ENCODE results near the gene LRP5.

Gene LRP5

DNA sequence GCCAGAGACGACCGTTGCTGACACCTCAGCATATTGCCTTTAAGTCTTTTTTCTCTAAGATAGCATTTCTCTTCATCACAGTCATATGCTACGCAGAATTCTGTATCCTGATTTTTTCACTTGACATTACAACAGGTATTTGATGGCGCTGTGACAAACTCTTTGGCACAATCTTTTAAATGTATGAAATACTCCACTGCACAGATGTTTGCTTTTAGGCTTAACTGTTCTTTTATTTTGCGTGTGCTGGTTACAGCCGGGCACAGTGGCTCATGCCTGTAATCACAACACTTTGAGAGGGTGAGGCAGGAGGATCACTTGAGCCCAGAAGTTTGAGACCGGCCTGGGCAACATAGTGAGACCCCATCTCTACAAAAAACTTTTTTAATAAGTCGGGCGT, 96.1 kb downstream of the LRP5 start:
- TF ChIP-seq POLR2A (IDR thresholded peaks at IDR 0.05; ENCODE audit: low read depth, low read length) = no peak
- TF ChIP-seq POLR2AphosphoS5 (IDR thresholded peaks at IDR 0.05; ENCODE audit: low read depth, low read length) = no peak
- no peak for TF ChIP-seq TAF1 (IDR thresholded peaks at IDR 0.05; ENCODE audit: borderline replicate concordance, low read depth, low read length)
- DNase-seq (ENCODE audit: insufficient read length) (no peak), FAIRE-seq (no peak)

DNA sequence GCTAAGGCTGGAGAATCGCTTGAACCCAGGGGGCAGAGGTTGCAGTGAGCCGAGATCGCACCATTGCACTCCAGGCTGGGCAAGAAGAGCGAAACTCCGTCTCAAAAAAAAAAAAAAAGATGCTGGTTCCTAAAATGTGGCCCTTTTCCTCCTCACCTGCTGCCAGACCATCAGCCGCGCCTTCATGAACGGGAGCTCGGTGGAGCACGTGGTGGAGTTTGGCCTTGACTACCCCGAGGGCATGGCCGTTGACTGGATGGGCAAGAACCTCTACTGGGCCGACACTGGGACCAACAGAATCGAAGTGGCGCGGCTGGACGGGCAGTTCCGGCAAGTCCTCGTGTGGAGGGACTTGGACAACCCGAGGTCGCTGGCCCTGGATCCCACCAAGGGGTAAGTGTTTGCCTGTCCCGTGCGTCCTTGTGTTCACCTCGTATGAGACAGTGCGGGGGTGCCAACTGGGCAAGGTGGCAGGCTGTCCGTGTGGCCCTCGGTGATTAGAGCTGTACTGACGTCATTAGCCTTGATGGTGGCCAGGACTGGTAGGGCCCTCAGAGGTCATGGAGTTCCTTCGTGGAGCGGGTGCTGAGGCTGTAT, 97.5 kb downstream of the LRP5 start:
- no peak for TF ChIP-seq TAF1 (IDR thresholded peaks at IDR 0.05; ENCODE audit: borderline replicate concordance, low read depth, low read length)
- no peak for TF ChIP-seq POLR2AphosphoS5 (IDR thresholded peaks at IDR 0.05; ENCODE audit: low read depth, low read length)
- no peak for TF ChIP-seq POLR2A (IDR thresholded peaks at IDR 0.05; ENCODE audit: low read depth, low read length)
- FAIRE-seq = no peak

DNA sequence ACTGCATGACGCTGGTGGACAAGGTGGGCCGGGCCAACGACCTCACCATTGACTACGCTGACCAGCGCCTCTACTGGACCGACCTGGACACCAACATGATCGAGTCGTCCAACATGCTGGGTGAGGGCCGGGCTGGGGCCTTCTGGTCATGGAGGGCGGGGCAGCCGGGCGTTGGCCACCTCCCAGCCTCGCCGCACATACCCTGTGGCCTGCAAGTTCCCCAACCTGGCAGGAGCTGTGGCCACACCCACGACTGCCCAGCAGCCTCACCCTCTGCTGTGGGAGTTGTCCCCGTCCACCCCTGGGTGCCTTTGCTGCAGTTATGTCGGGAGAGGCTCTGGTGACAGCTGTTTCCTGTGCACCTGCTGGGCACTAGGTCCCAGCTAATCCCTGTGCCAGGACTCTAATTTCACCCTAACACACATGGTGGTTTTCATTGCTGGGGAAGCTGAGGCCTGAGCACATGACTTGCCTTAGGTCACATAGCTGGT, 99.2 kb downstream of the LRP5 start:
- DNase-seq (ENCODE audit: insufficient read length) (no peak), FAIRE-seq (no peak)
- no peak for TF ChIP-seq POLR2AphosphoS5 (IDR thresholded peaks at IDR 0.05; ENCODE audit: low read depth, low read length)
- no peak for TF ChIP-seq TAF1 (IDR thresholded peaks at IDR 0.05; ENCODE audit: borderline replicate concordance, low read depth, low read length)
- no peak for TF ChIP-seq POLR2A (IDR thresholded peaks at IDR 0.05; ENCODE audit: low read depth, low read length)

More for the DNA sequence above, 97.5 kb downstream of the LRP5 start:
- DNase-seq (ENCODE audit: insufficient read length) = no peak

DNA sequence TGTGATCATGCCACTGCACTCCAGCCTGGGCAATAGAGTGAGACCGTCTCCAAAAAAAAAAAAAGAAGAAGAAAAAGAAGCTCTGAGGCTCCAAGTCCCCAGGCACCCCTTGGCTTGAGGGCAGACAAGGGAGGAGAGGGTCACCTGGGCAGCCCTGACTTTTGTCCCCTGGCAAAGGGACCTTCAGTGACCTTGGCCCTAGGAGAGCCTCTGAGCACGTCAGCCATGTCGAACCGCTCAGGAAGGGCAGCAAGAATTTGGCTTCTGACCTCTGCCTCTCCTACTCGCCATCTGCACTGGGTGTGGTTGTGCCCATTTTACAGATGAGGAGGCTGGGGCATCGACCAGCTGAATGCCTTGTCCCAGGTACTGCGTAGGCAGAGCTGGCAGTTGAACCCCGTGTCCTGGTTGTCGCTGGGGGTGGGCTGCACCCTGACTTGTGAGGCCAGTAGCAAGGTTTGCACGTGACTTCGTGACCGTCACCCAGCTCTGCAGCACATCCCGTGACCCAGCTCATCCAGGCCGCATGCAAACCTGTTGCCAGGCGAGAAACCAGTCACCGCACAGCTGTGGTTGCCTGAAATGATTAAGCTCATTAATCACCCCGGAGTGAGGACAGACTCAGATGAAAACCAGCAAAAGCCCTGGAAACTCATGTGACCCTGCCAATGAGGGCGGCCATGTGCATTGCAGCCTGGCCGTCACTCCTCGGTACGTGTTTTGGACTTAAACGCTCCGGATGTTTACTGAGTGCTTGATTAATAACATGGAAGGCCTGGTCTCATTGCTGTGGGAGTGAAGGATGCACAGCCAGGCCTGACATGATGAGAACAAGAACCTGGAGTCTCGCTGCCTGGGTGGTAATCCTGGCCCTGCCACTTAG, 100.4 kb downstream of the LRP5 start:
- FAIRE-seq (peak; percentile 80), DNase-seq (ENCODE audit: insufficient read length) (peak; percentile 55)
- TF ChIP-seq POLR2AphosphoS5 (IDR thresholded peaks at IDR 0.05; ENCODE audit: low read depth, low read length) = no peak
- TF ChIP-seq POLR2A (IDR thresholded peaks at IDR 0.05; ENCODE audit: low read depth, low read length) = no peak
- TF ChIP-seq TAF1 (IDR thresholded peaks at IDR 0.05; ENCODE audit: borderline replicate concordance, low read depth, low read length) = no peak

DNA sequence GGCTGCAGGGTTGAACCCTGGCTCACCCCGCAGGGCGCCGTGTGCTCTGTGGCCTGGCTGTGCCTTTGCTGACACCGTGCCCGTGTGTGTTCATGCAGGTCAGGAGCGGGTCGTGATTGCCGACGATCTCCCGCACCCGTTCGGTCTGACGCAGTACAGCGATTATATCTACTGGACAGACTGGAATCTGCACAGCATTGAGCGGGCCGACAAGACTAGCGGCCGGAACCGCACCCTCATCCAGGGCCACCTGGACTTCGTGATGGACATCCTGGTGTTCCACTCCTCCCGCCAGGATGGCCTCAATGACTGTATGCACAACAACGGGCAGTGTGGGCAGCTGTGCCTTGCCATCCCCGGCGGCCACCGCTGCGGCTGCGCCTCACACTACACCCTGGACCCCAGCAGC, 101.2 kb downstream of the LRP5 start:
- TF ChIP-seq POLR2AphosphoS5 (IDR thresholded peaks at IDR 0.05; ENCODE audit: low read depth, low read length) (no peak), TAF1 (IDR thresholded peaks at IDR 0.05; ENCODE audit: borderline replicate concordance, low read depth, low read length) (no peak), POLR2A (IDR thresholded peaks at IDR 0.05; ENCODE audit: low read depth, low read length) (no peak)
- no peak for DNase-seq (ENCODE audit: insufficient read length)
- no peak for FAIRE-seq

DNA sequence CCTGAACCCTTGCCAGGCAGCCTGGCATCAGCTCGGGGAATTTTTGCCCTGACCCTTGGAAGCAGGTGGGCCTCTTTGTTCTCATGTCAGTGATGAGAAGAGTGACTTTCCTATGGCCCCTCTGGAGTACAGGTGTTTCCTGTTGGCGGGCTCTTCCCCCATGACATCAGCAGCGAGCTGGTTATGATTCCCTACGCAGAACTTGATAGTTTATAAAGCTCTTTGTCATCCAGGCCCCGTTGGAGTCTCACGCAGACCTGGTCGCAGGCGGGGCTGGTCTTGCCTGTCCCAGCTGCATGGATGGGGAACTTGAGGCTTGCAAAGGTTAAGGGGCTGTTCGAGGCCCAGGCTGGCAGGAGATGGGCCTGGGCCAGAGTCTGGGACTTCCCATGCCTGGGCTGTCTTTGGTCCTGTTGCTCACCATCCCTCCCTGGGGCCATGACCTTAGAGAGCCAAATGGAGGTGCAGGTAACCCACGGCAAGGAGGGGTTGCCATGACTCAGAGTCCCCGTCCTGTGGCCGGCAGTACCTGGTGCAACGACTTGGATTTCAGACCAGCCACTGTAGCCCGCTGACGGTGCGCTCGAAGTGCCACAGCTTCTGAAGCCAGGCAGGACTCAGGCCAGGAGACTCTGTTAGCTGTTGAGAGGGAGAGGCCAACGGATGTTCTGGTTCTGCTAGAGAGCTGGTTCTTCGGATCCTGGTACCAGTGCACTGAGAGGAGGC, 102.3 kb downstream of the LRP5 start:
- TF ChIP-seq TAF1 (IDR thresholded peaks at IDR 0.05; ENCODE audit: borderline replicate concordance, low read depth, low read length) = no peak
- TF ChIP-seq POLR2A (IDR thresholded peaks at IDR 0.05; ENCODE audit: low read depth, low read length) = no peak
- no peak for TF ChIP-seq POLR2AphosphoS5 (IDR thresholded peaks at IDR 0.05; ENCODE audit: low read depth, low read length)
- no peak for FAIRE-seq
- DNase-seq (ENCODE audit: insufficient read length) = no peak

DNA sequence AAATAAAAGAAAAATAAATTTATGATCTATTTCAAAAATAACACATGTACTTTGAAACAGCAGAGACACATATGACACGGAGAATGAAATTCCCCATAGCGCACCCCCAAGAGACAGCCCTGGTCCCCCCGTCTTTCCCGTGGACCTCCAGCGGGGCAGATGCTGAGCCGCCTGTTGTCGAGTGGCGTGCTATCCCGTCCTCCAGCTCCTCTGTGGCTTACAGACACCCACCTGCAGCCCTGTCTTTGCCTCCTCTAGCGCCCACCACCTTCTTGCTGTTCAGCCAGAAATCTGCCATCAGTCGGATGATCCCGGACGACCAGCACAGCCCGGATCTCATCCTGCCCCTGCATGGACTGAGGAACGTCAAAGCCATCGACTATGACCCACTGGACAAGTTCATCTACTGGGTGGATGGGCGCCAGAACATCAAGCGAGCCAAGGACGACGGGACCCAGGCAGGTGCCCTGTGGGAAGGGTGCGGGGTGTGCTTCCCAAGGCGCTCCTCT, 103.7 kb downstream of the LRP5 start:
- DNase-seq (ENCODE audit: insufficient read length) = no peak
- FAIRE-seq = no peak
- no peak for TF ChIP-seq TAF1 (IDR thresholded peaks at IDR 0.05; ENCODE audit: borderline replicate concordance, low read depth, low read length)
- no peak for TF ChIP-seq POLR2AphosphoS5 (IDR thresholded peaks at IDR 0.05; ENCODE audit: low read depth, low read length)
- TF ChIP-seq POLR2A (IDR thresholded peaks at IDR 0.05; ENCODE audit: low read depth, low read length) = no peak

DNA sequence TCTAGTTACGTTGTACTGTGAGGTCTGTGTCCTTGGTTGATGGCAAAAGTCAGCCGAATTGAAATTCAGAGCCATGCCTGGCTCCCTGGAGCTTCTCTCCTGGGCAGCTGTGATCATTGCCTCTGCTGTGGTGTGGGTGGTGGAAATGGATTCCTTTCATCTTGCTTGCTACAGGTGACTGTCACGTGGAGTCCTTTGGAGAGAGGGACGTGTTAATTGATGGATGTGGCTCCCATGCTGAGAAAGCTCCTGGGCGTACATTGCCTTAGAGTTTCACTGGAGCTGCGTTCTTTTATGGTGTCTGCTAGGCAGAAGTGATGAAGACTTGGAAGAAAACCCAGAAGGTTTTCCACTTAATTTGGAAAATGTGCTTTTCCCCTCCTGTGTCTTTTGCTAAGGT, 106.3 kb downstream of the LRP5 start:
- TF ChIP-seq TAF1 (IDR thresholded peaks at IDR 0.05; ENCODE audit: borderline replicate concordance, low read depth, low read length) (no peak), POLR2A (IDR thresholded peaks at IDR 0.05; ENCODE audit: low read depth, low read length) (no peak)
- no peak for FAIRE-seq
- DNase-seq (ENCODE audit: insufficient read length) = no peak

DNA sequence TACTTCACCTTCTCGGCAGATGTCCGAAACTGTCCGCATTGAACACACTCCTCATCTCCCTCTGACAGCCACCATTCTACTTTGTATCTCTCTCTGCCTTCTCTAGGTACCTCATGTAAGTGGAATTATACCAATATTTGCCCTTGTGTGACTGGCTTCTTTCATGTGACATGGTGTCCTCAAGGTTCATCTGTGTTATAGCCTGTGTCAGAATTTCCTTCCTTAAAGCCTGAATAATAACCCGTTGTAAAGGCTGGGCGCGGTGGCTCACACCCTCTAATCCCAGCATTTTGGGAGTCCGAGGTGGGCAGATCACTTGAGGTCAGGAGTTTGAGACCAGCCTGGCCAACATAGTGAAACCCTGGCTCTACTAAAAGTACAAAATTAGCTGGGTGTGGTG, 107.8 kb downstream of the LRP5 start:
- no peak for FAIRE-seq
- TF ChIP-seq TAF1 (IDR thresholded peaks at IDR 0.05; ENCODE audit: borderline replicate concordance, low read depth, low read length) (no peak), POLR2AphosphoS5 (IDR thresholded peaks at IDR 0.05; ENCODE audit: low read depth, low read length) (no peak), POLR2A (IDR thresholded peaks at IDR 0.05; ENCODE audit: low read depth, low read length) (no peak)
- DNase-seq (ENCODE audit: insufficient read length) = no peak

DNA sequence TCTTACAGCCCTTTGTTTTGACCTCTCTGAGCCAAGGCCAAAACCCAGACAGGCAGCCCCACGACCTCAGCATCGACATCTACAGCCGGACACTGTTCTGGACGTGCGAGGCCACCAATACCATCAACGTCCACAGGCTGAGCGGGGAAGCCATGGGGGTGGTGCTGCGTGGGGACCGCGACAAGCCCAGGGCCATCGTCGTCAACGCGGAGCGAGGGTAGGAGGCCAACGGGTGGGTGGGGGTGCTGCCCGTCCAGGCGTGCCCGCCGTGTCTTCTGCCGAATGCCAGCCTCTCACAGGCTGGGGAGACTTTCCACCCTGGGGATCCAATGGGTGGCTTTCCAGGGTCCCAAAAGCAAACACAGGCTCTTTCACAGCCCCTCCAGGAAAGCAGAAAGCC, 111.1 kb downstream of the LRP5 start:
- TF ChIP-seq POLR2A (IDR thresholded peaks at IDR 0.05; ENCODE audit: low read depth, low read length) (no peak), POLR2AphosphoS5 (IDR thresholded peaks at IDR 0.05; ENCODE audit: low read depth, low read length) (no peak), TAF1 (IDR thresholded peaks at IDR 0.05; ENCODE audit: borderline replicate concordance, low read depth, low read length) (no peak)
- DNase-seq (ENCODE audit: insufficient read length) = no peak
- FAIRE-seq = no peak

DNA sequence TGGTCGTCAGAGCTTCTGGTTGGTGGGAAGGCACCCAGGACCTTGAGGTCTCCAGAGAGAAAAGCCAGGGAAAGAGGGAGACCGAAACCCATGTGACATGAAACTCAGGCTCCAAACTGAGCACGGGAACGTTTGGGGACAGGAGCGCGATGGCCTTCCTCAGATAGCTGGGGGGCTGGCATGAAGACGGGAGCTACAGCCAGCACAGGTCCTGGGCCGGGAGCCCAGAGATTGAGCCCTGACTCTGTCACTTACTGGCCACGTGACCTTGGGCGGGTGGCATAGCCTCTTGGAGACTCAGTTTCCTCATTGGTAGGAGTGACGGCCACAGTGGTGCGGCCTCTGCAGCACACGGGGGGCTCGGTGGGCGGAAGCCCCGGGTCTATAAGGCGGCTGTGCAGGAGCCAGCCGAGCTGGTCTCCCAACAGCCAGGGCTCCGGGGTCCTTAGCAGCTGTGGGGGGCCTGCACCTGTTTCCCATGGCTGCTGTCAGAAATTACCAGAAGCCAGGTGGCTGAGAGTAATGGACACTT, 111.8 kb downstream of the LRP5 start:
- FAIRE-seq (no peak), DNase-seq (ENCODE audit: insufficient read length) (no peak)
- TF ChIP-seq POLR2A (IDR thresholded peaks at IDR 0.05; ENCODE audit: low read depth, low read length) = no peak
- TF ChIP-seq TAF1 (IDR thresholded peaks at IDR 0.05; ENCODE audit: borderline replicate concordance, low read depth, low read length) = no peak
- TF ChIP-seq POLR2AphosphoS5 (IDR thresholded peaks at IDR 0.05; ENCODE audit: low read depth, low read length) = no peak

Data from GM12892 (cell line).